ENCODE results near the gene EMC1.

GRCh38 chr1:19274636-19275035, 23.3 kb upstream of the EMC1 start:
- no peak for TF ChIP-seq CTCF (IDR thresholded peaks at IDR 0.05; ENCODE audit: low read depth, low read length, poor library complexity, severe bottlenecking)
- TF ChIP-seq EZH2phosphoT487 (IDR thresholded peaks at IDR 0.05; ENCODE audit: borderline replicate concordance, low read length) = no peak

All from DOHH2 (cell line).